Nephron (organoid): ENCODE measurements around the gene SLC6A16.

Experiments used
- H3K27ac Mint-ChIP-seq, 3 experiments: 2 replicates each; pipeline ENCODE4 v1.8.0; 2020; ENCODE audit warnings: mixed read lengths in 3 of 3, mild to moderate bottlenecking in 2 of 3, moderate library complexity in 1 of 3
- H3K27me3 Mint-ChIP-seq: 2 replicates; pipeline ENCODE4 v1.8.0; 2021; ENCODE audit warnings: low read depth, mild to moderate bottlenecking, moderate library complexity, mixed read lengths
- H3K36me3 Mint-ChIP-seq: 2 replicates; pipeline ENCODE4 v1.8.0; 2020; ENCODE audit warnings: low read depth, mixed read lengths
- H3K4me1 Mint-ChIP-seq: 2 replicates; pipeline ENCODE4 v1.8.0; 2020; ENCODE audit warnings: mixed read lengths
- H3K4me3 Mint-ChIP-seq, 3 experiments: 2 replicates each; pipeline ENCODE4 v1.8.0; 2020; ENCODE audit warnings: mild to moderate bottlenecking in 3 of 3, mixed read lengths in 3 of 3, moderate library complexity in 2 of 3
- H3K9me3 Mint-ChIP-seq: 2 replicates; pipeline ENCODE4 v1.8.0; 2020; ENCODE audit warnings: mixed read lengths
- TF ChIP-seq, protein P1 (sequence below), 3 experiments: fragments of 200-600 bp; sonication (generic); IDR thresholded peaks; one replicate each; pipeline ENCODE4 v1.5.0; 2021; ENCODE audit warnings: antibody characterized with exemption in 3 of 3; ENCODE audit not compliant: unreplicated experiment in 3 of 3

The SLC6A16 gene

DNA sequence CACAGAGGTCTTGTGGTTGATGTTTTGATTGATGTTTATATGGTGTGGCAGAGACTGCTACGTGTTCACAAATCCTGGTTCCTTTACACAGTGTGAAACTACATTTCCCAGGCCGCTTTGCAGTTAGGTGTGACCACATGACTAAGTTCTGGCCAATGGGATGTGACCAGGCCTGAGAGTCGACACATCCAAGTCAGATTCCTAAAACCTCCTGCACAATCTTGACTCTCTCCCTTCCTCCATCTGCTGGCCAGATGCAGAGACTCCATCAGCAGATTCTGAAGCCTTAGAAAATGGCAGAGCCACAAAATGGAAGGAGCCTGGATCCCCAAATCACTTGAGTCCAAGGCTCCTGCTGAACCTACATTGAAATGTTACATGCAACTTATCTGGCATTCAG, 22.8 kb upstream of the SLC6A16 start:
- Mint-ChIP-seq H3K9me3 (no peaks in the 10 kb centered on the region), H3K36me3 (peaks cover 92% of the 10 kb centered on the region)

GRCh38 chr19:49347191-49347590, 22.2 kb upstream of the SLC6A16 start:
- TF ChIP-seq, protein P1, sequence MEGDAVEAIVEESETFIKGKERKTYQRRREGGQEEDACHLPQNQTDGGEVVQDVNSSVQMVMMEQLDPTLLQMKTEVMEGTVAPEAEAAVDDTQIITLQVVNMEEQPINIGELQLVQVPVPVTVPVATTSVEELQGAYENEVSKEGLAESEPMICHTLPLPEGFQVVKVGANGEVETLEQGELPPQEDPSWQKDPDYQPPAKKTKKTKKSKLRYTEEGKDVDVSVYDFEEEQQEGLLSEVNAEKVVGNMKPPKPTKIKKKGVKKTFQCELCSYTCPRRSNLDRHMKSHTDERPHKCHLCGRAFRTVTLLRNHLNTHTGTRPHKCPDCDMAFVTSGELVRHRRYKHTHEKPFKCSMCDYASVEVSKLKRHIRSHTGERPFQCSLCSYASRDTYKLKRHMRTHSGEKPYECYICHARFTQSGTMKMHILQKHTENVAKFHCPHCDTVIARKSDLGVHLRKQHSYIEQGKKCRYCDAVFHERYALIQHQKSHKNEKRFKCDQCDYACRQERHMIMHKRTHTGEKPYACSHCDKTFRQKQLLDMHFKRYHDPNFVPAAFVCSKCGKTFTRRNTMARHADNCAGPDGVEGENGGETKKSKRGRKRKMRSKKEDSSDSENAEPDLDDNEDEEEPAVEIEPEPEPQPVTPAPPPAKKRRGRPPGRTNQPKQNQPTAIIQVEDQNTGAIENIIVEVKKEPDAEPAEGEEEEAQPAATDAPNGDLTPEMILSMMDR (IDR thresholded peaks at IDR 0.05; ENCODE audit: unreplicated experiment in 3 of 3) = no peak
- Mint-ChIP-seq H3K27ac (no peak overlapping the region), H3K4me1 (peaks cover 10% of the 10 kb centered on the region), H3K4me3 (no peak overlapping the region), H3K9me3 (no peaks in the 10 kb centered on the region), H3K36me3 (peaks cover 95% of the 10 kb centered on the region), H3K27me3 (no peaks in the 10 kb centered on the region)

More for the DNA sequence above, 22.8 kb upstream of the SLC6A16 start:
- TF ChIP-seq, protein P1 (IDR thresholded peaks at IDR 0.05; ENCODE audit: unreplicated experiment in 3 of 3) = no peak
- Mint-ChIP-seq H3K27me3 (no peaks in the 10 kb centered on the region), H3K4me1 (peaks cover 6% of the 10 kb centered on the region), H3K4me3 (no peak overlapping the region), H3K27ac (peak overlapping the region in 1 of 3 experiments; percentile 29)

GRCh38 chr19:49344505-49345423, 19.8 kb upstream of the SLC6A16 start:
- Mint-ChIP-seq H3K27ac (peak overlapping the region in 1 of 3 experiments; percentile 51), H3K27me3 (peaks cover 3% of the 10 kb centered on the region), H3K4me3 (peak overlapping the region in 1 of 3 experiments; percentile 29), H3K9me3 (no peaks in the 10 kb centered on the region), H3K4me1 (peaks cover 17% of the 10 kb centered on the region), H3K36me3 (peaks cover 93% of the 10 kb centered on the region)
- TF ChIP-seq, protein P1 (IDR thresholded peaks at IDR 0.05; ENCODE audit: unreplicated experiment in 3 of 3) = no peak

- Mint-ChIP-seq H3K4me1 (peaks cover 25% of the 10 kb centered on the region), H3K27ac (peak overlapping the region in 1 of 3 experiments; percentile 3), H3K9me3 (no peaks in the 10 kb centered on the region), H3K27me3 (peaks cover 9% of the 10 kb centered on the region), H3K4me3 (no peak overlapping the region), H3K36me3 (peaks cover 79% of the 10 kb centered on the region)
- TF ChIP-seq, protein P1 (IDR thresholded peaks at IDR 0.05; ENCODE audit: unreplicated experiment in 3 of 3) = no peak
Observed at GRCh38 chr19:49343123-49343522, 18.1 kb upstream of the SLC6A16 start.

GRCh38 chr19:49342291-49342721, 17.3 kb upstream of the SLC6A16 start:
- H3K4me1 Mint-ChIP-seq = peaks cover 25% of the 10 kb centered on the region
- H3K36me3 Mint-ChIP-seq = peaks cover 71% of the 10 kb centered on the region
- TF ChIP-seq, protein P1 (IDR thresholded peaks at IDR 0.05; ENCODE audit: unreplicated experiment in 3 of 3) = no peak
- H3K27me3 Mint-ChIP-seq = peaks cover 9% of the 10 kb centered on the region
- no peak overlapping the region for H3K27ac Mint-ChIP-seq
- no peak overlapping the region for H3K4me3 Mint-ChIP-seq
- no peaks in the 10 kb centered on the region for H3K9me3 Mint-ChIP-seq
